NCI-H1436 (cell line): ENCODE data around the gene SLMAP.

Experiments
- DNase-seq: peaks from one replicate; lab custom pipeline; 2025; lab: John Stamatoyannopoulos, UW

SLMAP gene

GRCh38 chr3:57942388-57942787, 186.3 kb downstream of the SLMAP start:
- DNase-seq, result no peak

- DNase-seq, result no peak
Measured at GRCh38 chr3:57942872-57943283, 186.8 kb downstream of the SLMAP start.

- DNase-seq, result no peak
Measured at GRCh38 chr3:57943525-57944495, 187.7 kb downstream of the SLMAP start.

GRCh38 chr3:57946970-57947381, 190.9 kb downstream of the SLMAP start:
- no peak for DNase-seq

- DNase-seq, result no peak
Measured at GRCh38 chr3:57948080-57948671, 192.1 kb downstream of the SLMAP start.

- no peak for DNase-seq
Measured at GRCh38 chr3:57948781-57949242, 192.7 kb downstream of the SLMAP start.

GRCh38 chr3:57949344-57949743, 193.2 kb downstream of the SLMAP start:
- DNase-seq, result no peak

GRCh38 chr3:57949785-57950615, 193.9 kb downstream of the SLMAP start:
- DNase-seq, result no peak

GRCh38 chr3:57951066-57951882, 195.2 kb downstream of the SLMAP start:
- no peak for DNase-seq

- no peak for DNase-seq
Measured at GRCh38 chr3:57952208-57952631, 196.1 kb downstream of the SLMAP start.

- no peak for DNase-seq
Measured at GRCh38 chr3:57952651-57953050, 196.5 kb downstream of the SLMAP start.

GRCh38 chr3:57953576-57953975, 197.5 kb downstream of the SLMAP start:
- no peak for DNase-seq

- no peak for DNase-seq
Measured at GRCh38 chr3:57956119-57956832, 200.2 kb downstream of the SLMAP start.

GRCh38 chr3:57956833-57957174, 200.7 kb downstream of the SLMAP start:
- no peak for DNase-seq

GRCh38 chr3:57957824-57958223, 201.7 kb downstream of the SLMAP start:
- DNase-seq, result no peak

- no peak for DNase-seq
Measured at GRCh38 chr3:57958642-57959422, 202.7 kb downstream of the SLMAP start.

GRCh38 chr3:57959423-57960173, 203.5 kb downstream of the SLMAP start:
- DNase-seq, result no peak

- DNase-seq, result no peak
Measured at GRCh38 chr3:57960174-57960505, 204.0 kb downstream of the SLMAP start.

- DNase-seq, result no peak
Measured at GRCh38 chr3:57961177-57961827, 205.2 kb downstream of the SLMAP start.
